GM18505 (cell line): ENCODE measurements around the gene AGTRAP.

Experiments used
- ATAC-seq: cut with Tn5 transposase; IDR thresholded peaks from one replicate; pipeline ENCODE4 v1.9.1; 2021; ENCODE audit not compliant: unreplicated experiment
- POLR2A ChIP-seq: IDR thresholded peaks from 4 replicates; pipeline ENCODE4 v1.6.1; 2011; ENCODE audit warnings: borderline replicate concordance; ENCODE audit not compliant: insufficient read depth, insufficient read length; ENCODE audit errors: extremely low read depth

The AGTRAP gene

GRCh38 chr1:11784256-11784992 is 48.5 kb downstream of the AGTRAP start:
- ATAC-seq = peak; percentile 9
- TF ChIP-seq POLR2A = no peak

- peak; percentile 52 for ATAC-seq
Observed at GRCh38 chr1:11784993-11785769, 49.2 kb downstream of the AGTRAP start.

GRCh38 chr1:11786168-11786567 is 50.2 kb downstream of the AGTRAP start:
- ATAC-seq = no peak
- no peak for TF ChIP-seq POLR2A

More at GRCh38 chr1:11784993-11785769, 49.2 kb downstream of the AGTRAP start:
- no peak for TF ChIP-seq POLR2A

- no peak for TF ChIP-seq POLR2A
- ATAC-seq = no peak
Observed at GRCh38 chr1:11787251-11787803, 51.4 kb downstream of the AGTRAP start.

GRCh38 chr1:11787804-11788436 is 52.0 kb downstream of the AGTRAP start:
- ATAC-seq = no peak
- TF ChIP-seq POLR2A = no peak

GRCh38 chr1:11788549-11789053 is 52.7 kb downstream of the AGTRAP start:
- TF ChIP-seq POLR2A = no peak
- no peak for ATAC-seq

- no peak for ATAC-seq
- TF ChIP-seq POLR2A = no peak
Observed at GRCh38 chr1:11789126-11790067, 53.5 kb downstream of the AGTRAP start.

- ATAC-seq = no peak
- no peak for TF ChIP-seq POLR2A
Observed at GRCh38 chr1:11790101-11790879, 54.4 kb downstream of the AGTRAP start.

- ATAC-seq = no peak
- no peak for TF ChIP-seq POLR2A
Observed at GRCh38 chr1:11790880-11791715, 55.2 kb downstream of the AGTRAP start.

- ATAC-seq = no peak
- no peak for TF ChIP-seq POLR2A
Observed at GRCh38 chr1:11792106-11792505, 56.2 kb downstream of the AGTRAP start.

- no peak for TF ChIP-seq POLR2A
- ATAC-seq = no peak
Observed at GRCh38 chr1:11793819-11794218, 57.9 kb downstream of the AGTRAP start.
